Activated CD4-positive, alpha-beta T cell treated with anti-CD3 and anti-CD28 coated beads, Interleukin-2, amount 10 ng/mL, durations not matched to agents 24 days and 14 days (primary cell): Measurements from ENCODE around the gene TSPAN17. TPM values are rescaled to one million over a fixed set of nuclear protein-coding genes. Genes with fewer than 3 reads are reported as not detected.

Source experiments
- DNase-seq: peaks from one replicate; pipeline ENCODE4 v3.0.0; 2022
- H3K27ac Mint-ChIP-seq: one replicate; pipeline ENCODE4 v1.8.0; 2022; ENCODE audit warnings: mild to moderate bottlenecking, mixed read lengths
- H3K27me3 Mint-ChIP-seq: one replicate; pipeline ENCODE4 v1.8.0; 2022; ENCODE audit warnings: mixed read lengths
- H3K36me3 Mint-ChIP-seq: one replicate; pipeline ENCODE4 v1.8.0; 2022; ENCODE audit warnings: low read depth, mild to moderate bottlenecking, mixed read lengths
- H3K4me1 Mint-ChIP-seq: one replicate; pipeline ENCODE4 v1.8.0; 2021; ENCODE audit warnings: mixed read lengths
- H3K4me3 Mint-ChIP-seq: one replicate; pipeline ENCODE4 v1.8.0; 2022; ENCODE audit warnings: mild to moderate bottlenecking, moderate library complexity, mixed read lengths
- H3K9me3 Mint-ChIP-seq: one replicate; pipeline ENCODE4 v1.8.0; 2021; ENCODE audit warnings: mixed read lengths
- intact Hi-C: fragments of 100-400 bp; cut with micrococcal nuclease; formaldehyde crosslinking; loops from one replicate; pipeline ENCODE4 v1.15.1; 2023
- total RNA-seq: library from RNA; stranded (reverse); gene quantifications from 2 replicates; pipeline ENCODE4 v1.2.3, GENCODE V29; 2022

The TSPAN17 gene
- total RNA-seq, 1 donor from 2014 or later, result 32.0 TPM

DNA sequence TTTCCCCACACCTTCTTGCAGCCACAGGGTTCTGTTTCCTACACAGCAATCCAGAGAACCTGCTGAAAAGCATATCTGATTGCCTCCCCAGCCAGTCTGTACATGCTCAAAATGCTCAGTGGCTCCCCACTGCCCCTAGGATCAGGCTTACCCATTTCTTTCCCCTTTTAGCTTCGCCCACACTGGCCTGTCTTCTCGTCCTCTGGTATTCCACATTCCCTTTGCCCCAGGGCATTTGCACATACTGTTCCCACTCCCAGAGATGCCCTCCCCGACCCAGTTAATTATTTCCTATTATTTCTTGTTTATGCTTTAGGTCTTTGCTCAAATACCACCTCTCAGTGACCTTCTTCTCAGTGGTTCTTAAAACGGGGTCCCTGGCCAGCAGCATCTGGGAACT, 6.7 kb upstream of the TSPAN17 start:
- H3K27ac Mint-ChIP-seq, result no peak overlapping the region
- H3K9me3 Mint-ChIP-seq, result no peaks in the 10 kb centered on the region
- no peak overlapping the region for H3K4me3 Mint-ChIP-seq
- no peaks in the 10 kb centered on the region for H3K4me1 Mint-ChIP-seq
- peaks cover 21% of the 10 kb centered on the region for H3K27me3 Mint-ChIP-seq
- intact Hi-C loops, result no loop called here
- DNase-seq, result no peak
- no peaks in the 10 kb centered on the region for H3K36me3 Mint-ChIP-seq

DNA sequence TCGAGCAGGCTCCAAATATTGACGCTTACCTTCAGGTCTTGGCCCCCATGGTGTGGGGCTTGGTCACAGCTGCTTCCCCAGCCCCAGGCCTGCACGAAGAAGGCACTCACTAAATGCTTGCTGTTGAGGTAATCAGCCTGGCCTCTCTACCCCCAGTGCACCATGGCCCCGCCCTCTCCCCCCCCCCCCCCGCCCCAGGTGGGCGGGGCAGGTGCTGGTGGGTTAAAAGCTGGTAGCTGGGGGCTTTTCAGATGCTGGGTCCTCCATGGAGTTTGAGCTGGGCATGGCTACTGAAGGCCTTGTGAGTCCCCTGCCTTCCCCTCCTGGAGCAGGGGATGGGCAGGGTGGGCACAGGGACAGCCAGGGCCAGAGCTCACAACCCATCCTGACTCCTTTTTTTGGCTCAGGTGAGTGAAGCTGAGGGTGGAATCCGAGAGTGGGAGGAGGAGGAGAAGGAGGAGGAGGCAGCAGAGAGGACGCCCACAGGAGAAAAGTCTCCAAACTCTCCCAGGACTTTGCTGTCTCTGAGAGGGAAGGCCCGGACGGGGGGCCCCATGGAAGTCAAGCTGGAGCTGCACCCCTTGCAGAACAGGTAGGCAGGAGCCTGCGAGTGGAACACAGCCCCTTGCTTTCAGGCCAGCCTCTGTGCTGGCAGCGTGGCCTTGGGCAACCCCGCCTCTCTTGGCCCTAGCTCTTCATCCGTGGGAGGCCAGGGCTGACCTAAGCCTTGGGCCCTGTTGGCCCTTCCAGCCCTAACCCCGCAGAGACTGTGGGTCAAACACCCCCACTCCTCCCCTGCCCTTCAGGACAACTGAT, 4.4 kb upstream of the TSPAN17 start:
- Mint-ChIP-seq H3K27me3 (peaks cover 6% of the 10 kb centered on the region), H3K4me3 (no peak overlapping the region), H3K27ac (no peak overlapping the region), H3K9me3 (no peaks in the 10 kb centered on the region), H3K36me3 (no peaks in the 10 kb centered on the region), H3K4me1 (peaks cover 10% of the 10 kb centered on the region)
- intact Hi-C loops, result no loop called here
- DNase-seq, result no peak

DNA sequence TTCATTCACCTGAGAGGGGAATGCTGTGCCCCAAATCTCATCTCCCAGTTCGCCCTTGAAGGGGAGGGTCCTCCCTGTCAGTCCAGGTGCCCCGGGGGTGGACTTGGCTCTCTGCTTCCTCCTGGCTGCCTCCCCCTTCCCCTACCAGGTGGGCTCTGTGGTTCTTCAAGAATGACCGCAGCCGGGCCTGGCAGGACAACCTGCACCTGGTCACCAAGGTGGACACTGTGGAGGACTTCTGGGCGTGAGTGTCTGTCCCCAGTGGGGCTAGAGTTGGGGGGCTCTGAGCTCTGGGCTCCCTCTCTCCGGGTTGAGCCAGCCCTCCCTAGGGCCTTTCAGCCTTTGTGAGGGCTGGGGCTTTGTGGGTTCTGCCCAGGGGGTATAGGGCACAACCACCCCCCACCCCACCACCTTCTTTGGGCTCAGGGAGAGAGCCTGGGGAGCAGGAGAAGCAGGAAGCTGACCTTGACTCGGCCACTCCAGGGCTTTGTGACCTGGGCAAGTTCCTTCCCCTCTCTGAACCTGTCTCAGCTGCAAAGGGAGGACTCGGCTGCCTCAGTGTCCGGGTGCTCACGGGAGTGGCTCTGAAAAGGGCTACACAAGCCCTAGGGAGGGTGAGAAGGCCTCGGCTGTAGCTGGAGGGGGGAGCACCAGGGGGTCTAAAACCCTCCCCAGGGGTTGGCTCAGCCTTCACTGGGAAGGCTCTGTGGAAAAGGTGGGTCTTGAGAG, 3.6 kb upstream of the TSPAN17 start:
- no peak overlapping the region for H3K27ac Mint-ChIP-seq
- intact Hi-C loops, result no loop called here
- no peak for DNase-seq
- peaks cover 15% of the 10 kb centered on the region for H3K4me1 Mint-ChIP-seq
- no peaks in the 10 kb centered on the region for H3K9me3 Mint-ChIP-seq
- H3K4me3 Mint-ChIP-seq, result no peak overlapping the region
- H3K27me3 Mint-ChIP-seq, result peaks cover 2% of the 10 kb centered on the region
- peaks cover under 1% of the 10 kb centered on the region for H3K36me3 Mint-ChIP-seq

DNA sequence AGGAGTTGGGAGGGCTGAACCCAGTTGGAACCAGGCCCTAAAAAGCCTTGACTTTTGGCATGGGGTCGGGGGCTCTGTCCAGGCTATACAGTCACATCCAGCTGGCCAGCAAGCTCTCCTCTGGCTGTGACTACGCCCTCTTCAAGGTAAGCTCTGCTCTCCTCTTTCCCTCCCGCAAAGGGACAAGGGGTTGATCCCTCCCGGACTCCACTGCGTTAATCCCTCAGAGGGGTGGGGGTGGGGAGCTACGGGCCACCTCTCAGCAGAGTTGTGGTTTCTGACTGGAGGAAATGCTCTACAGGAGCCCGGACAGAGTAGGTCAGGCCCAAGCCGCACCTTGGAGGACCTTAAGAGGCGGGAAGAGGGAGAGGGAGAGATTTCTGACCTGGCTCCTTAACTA, 3.0 kb upstream of the TSPAN17 start:
- H3K4me1 Mint-ChIP-seq, result peaks cover 21% of the 10 kb centered on the region
- H3K9me3 Mint-ChIP-seq, result no peaks in the 10 kb centered on the region
- no peak overlapping the region for H3K4me3 Mint-ChIP-seq
- intact Hi-C loops, result no loop called here
- no peak for DNase-seq
- H3K36me3 Mint-ChIP-seq, result peaks cover 4% of the 10 kb centered on the region
- no peaks in the 10 kb centered on the region for H3K27me3 Mint-ChIP-seq
- no peak overlapping the region for H3K27ac Mint-ChIP-seq

DNA sequence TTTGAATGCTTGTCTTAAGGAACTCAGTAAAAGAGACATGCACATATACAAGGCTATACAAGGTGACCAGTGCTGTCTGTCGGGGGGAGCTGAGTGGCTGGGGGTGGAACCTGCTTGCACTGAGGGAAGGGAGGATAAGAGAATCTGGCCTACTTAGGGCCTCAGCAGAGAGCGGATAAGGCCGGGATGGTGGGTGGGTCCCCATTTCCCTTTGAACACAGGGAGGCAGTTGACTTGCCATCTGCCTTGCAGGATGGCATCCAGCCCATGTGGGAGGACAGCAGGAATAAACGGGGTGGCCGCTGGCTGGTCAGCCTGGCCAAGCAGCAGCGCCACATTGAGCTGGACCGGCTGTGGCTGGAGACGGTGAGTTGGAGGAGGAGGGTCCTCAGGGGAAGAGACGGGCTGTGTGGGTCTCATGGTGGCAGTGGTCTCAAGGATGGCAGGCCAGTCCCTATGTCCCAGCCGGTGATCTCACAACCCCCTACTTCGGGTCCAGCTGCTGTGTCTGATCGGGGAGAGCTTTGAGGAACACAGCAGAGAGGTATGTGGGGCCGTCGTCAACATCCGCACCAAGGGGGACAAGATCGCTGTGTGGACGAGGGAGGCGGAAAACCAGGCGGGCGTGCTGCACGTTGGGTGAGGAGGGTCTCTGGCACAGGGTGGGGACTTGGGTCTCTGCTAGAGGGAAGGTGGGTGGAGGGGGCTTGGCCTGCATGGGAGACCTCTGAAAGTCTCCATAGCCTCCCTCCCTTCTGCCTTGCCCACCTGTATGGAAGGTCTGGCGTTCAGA, 2.2 kb upstream of the TSPAN17 start:
- no peaks in the 10 kb centered on the region for H3K27me3 Mint-ChIP-seq
- intact Hi-C loops, result loop anchor here (5.0 kb wide), 1 partner anchor 362 kb away; the partner anchor contains the start of gene UIMC1
- DNase-seq, result no peak
- no peaks in the 10 kb centered on the region for H3K9me3 Mint-ChIP-seq
- peak overlapping the region; percentile 45 for H3K4me3 Mint-ChIP-seq
- peaks cover 6% of the 10 kb centered on the region for H3K36me3 Mint-ChIP-seq
- peaks cover 25% of the 10 kb centered on the region for H3K4me1 Mint-ChIP-seq
- H3K27ac Mint-ChIP-seq, result peak overlapping the region; percentile 10

DNA sequence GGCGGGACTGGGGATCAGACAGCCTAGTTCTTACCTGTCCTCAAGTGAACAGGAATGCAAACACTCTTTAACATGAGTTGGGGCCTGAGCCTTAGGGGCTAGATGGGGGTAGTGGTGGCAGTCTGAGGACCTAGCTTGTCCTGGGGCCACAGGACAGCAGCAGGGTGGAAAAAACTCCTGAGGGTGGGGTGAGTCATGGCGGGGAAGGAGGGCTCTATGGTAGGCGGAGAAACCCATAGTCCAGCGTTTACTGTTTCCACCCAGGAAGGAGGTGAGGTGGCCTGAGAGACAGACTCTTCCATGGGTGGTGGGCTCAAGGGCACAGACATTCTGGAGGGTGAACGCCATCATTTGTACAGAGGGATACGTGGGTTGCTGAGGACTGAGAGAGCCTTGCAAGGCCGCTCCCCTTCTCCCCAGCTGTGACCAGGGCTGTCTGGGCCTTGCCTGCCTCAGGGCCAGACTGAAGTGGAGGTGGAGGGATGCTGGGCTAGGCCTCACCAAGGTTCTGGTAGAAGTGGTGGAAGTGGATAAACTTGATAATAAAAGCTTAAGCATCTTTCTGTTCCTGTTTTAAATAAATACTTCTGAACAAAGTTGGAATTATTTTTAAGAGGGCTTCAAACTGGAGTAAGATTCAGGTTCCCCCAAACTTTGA, 1.1 kb upstream of the TSPAN17 start:
- Mint-ChIP-seq H3K4me1 (peaks cover 35% of the 10 kb centered on the region), H3K27me3 (no peaks in the 10 kb centered on the region), H3K36me3 (peaks cover 6% of the 10 kb centered on the region), H3K27ac (peak overlapping the region; percentile 89), H3K4me3 (peak overlapping the region; percentile 91), H3K9me3 (no peaks in the 10 kb centered on the region)
- DNase-seq, result no peak
- intact Hi-C loops, result loop anchor here (2.0 to 5.0 kb wide), 2 partner anchors 109 to 361 kb away; partner anchors contain the start of genes RNF44 and UIMC1

DNA sequence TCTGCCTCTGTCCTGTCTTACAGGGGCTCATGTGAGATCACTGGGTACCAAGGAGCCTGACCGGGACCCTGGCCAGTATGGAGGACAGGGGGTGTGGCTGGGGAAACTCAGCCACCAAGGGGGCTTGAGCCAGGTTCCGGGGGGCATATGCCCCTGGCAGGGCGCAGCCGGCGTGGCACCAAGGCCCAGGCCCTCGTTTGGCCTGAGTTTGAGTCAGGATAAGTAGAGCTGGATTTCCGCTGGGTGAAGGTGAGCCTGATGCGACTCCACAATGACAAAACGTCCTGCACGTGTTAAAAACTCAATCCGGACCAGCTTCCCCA, 616 bp upstream of the TSPAN17 start:
- Mint-ChIP-seq H3K27me3 (no peaks in the 10 kb centered on the region), H3K27ac (peak overlapping the region; percentile 89), H3K4me1 (peaks cover 38% of the 10 kb centered on the region), H3K9me3 (no peaks in the 10 kb centered on the region), H3K36me3 (peaks cover 9% of the 10 kb centered on the region), H3K4me3 (peak overlapping the region; percentile 91)
- intact Hi-C loops, result loop anchor here (1.0 to 5.0 kb wide), 5 partner anchors 27 to 441 kb away; partner anchors contain the start of genes RNF44 and UIMC1
- DNase-seq, result no peak

DNA sequence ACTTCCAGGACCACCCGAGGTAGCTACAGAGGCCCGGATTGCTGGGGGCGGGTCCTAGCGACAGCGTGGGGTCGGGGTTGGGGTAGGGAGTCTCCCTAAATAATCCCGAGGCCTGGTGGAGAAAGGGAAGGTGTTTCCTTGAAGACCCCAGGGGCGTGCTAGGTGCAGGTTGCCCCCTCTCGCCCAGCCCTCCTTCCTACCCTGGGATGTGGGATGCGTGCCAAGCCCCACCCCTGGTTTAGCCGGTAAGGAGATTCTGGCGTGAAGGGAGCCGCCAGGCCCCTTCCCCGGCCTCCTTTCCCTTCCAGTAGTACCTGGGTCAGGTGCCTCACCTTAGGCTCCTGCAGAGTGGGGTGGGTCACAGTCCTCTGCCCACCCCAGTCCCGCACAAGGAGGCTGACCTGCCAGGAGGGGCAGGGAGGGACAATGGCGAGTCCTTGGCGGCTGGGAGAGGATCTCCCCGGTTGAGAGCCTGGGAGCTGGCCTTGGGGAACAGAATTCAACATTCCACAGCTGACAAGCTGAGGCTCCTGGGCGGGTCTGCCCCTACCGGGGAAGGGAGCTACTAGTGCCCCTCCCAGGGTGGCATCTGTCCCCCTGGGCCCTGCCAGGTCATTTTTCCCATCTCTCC, 674 bp downstream of the TSPAN17 start:
- intact Hi-C loops, result loop anchor here (1.0 to 5.0 kb wide), 5 partner anchors 29 to 439 kb away; partner anchors contain the start of genes RNF44 and UIMC1
- Mint-ChIP-seq H3K27me3 (no peaks in the 10 kb centered on the region), H3K4me1 (peaks cover 44% of the 10 kb centered on the region)

DNA sequence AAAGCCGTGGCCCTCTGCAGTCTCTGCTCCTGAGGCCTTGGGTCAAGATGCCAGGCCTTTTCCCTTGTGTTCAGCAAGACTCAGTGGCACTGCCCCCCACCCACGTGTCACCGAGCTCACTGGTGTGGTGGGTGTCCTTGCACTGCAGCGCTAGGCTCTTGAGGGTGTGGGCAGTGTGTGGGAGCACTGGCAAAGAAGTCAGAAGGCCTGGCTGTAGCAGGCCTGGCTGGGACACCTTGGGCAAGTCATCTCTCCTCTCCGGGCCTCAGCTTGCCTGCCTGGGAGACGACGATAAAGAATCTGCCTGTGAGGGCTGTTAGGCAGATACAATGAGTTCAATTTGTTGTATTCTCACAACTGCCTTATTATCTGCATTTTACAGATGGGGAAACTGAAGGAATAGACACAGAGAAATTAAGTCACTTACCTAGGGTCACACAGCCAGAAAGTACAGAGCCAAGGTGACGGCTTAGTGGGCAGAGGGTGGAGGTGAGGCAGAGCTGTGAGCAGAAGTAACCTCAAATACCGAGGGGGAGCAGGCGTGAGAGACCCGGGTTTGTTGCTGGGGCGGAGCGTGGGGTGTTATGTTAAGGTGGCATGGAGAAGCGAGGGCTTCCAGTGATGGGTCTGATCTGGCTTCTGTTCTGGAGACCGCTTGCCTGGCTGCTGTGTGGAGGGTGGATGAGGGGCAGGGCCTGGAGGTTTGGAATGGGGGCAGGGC, 1.4 kb downstream of the TSPAN17 start:
- H3K4me1 Mint-ChIP-seq, result peaks cover 50% of the 10 kb centered on the region
- peaks cover 3% of the 10 kb centered on the region for H3K27me3 Mint-ChIP-seq
- peak; percentile 70 for DNase-seq
- intact Hi-C loops, result loop anchor here (5.0 kb wide), 1 partner anchor 359 kb away; the partner anchor contains the start of gene UIMC1
- peaks cover 4% of the 10 kb centered on the region for H3K9me3 Mint-ChIP-seq
- peak overlapping the region; percentile 91 for H3K4me3 Mint-ChIP-seq
- peak overlapping the region; percentile 63 for H3K27ac Mint-ChIP-seq
- H3K36me3 Mint-ChIP-seq, result peaks cover 24% of the 10 kb centered on the region

More for the DNA sequence above, 674 bp downstream of the TSPAN17 start:
- H3K9me3 Mint-ChIP-seq, result no peaks in the 10 kb centered on the region
- peak; percentile 70 for DNase-seq
- H3K27ac Mint-ChIP-seq, result peak overlapping the region; percentile 63
- peaks cover 17% of the 10 kb centered on the region for H3K36me3 Mint-ChIP-seq
- H3K4me3 Mint-ChIP-seq, result peak overlapping the region; percentile 91

DNA sequence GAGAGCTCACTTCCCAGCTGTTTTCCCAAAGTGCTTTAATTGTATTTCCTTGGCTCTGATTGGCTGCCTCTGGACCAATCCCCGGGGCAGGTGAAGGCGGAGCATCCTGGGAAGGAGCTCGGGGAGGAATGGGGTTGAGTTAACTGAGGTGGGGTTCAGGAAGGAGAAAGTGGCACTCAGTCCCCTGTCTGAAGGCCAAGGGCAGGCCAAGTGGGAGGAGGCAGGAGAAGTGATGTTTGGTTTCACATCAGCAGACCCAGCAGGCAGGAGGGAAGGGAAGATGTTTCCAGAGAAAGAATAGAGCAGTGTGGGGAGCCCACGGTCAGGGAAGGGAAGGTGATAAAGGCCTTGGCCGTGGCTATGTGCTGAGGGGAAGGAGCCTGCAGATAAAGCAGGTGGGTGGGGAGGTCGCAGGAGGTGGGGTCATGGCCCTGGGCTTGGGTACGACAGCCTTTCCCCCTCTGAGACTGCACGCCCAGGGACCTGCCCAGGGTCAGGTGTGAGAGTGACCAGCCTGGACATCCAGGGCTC, 3.1 kb downstream of the TSPAN17 start:
- Mint-ChIP-seq H3K4me3 (peak overlapping the region; percentile 8), H3K27ac (peak overlapping the region; percentile 1)
- DNase-seq, result no peak

DNA sequence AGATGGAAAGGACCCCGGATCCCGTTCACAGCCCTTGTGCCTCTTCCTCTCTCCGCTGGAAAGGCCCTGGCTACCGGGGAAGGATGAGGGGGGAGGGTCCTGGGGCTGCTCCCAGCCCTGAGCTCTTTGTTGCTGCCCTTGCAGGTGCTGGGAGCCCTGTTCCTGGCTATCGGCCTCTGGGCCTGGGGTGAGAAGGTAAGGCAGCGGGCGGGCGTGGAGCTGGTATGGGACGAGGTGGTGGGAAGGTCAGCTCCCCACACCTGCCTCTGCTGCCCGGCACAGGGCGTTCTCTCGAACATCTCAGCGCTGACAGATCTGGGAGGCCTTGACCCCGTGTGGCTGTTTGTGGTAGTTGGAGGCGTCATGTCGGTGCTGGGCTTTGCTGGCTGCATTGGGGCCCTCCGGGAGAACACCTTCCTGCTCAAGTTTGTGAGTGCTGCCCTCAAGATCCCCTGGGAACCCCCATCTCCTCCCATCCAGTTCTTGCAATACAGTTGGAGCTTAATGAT, 4.2 kb downstream of the TSPAN17 start:
- intact Hi-C loops, result loop anchor here (10.0 kb wide), 1 partner anchor 163 kb away; the partner anchor contains the start of gene UNC5A
- Mint-ChIP-seq H3K4me3 (no peak overlapping the region), H3K4me1 (peaks cover 52% of the 10 kb centered on the region), H3K9me3 (peaks cover 4% of the 10 kb centered on the region), H3K36me3 (peaks cover 36% of the 10 kb centered on the region), H3K27me3 (peaks cover 3% of the 10 kb centered on the region), H3K27ac (no peak overlapping the region)
- DNase-seq, result no peak

More for the DNA sequence above, 3.1 kb downstream of the TSPAN17 start:
- Mint-ChIP-seq H3K36me3 (peaks cover 30% of the 10 kb centered on the region), H3K27me3 (peaks cover 3% of the 10 kb centered on the region), H3K4me1 (peaks cover 58% of the 10 kb centered on the region), H3K9me3 (peaks cover 4% of the 10 kb centered on the region)
- intact Hi-C loops, result loop anchor here (10.0 kb wide), 1 partner anchor 164 kb away; the partner anchor contains the start of gene UNC5A

DNA sequence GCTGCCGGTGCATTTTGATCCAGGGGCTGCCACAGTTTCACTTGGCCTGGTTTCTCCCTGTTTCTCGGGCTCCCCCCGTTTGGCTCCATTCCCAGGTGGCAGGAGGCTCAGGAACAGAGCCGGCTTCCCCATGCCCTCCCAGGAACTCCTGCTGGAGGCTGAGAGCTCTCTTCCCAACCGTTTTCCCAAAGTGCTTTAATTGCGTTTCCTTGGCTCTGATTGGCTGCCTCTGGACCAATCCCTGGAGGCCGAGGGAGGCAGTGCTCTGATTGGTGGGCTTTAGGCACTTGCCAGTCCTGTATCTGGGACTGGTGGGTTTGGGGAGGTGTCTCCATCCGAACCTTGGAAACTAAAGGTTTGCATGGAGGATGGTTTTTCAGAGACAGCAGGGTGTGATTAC, 4.9 kb downstream of the TSPAN17 start:
- Mint-ChIP-seq H3K4me3 (no peak overlapping the region), H3K4me1 (peaks cover 49% of the 10 kb centered on the region), H3K27ac (no peak overlapping the region), H3K27me3 (peaks cover 3% of the 10 kb centered on the region), H3K9me3 (peaks cover 4% of the 10 kb centered on the region), H3K36me3 (peaks cover 36% of the 10 kb centered on the region)
- intact Hi-C loops, result loop anchor here (10.0 kb wide), 1 partner anchor 163 kb away; the partner anchor contains the start of gene UNC5A
- DNase-seq, result no peak
